GM12872 (cell line): ENCODE data around the gene ABHD8.

Experiments used
- TF ChIP-seq, protein P1 (sequence below): IDR thresholded peaks from 3 replicates; pipeline ENCODE4 v1.5.1; 2011; ENCODE audit warnings: low read depth, mild to moderate bottlenecking, low read length, moderate library complexity; ENCODE audit not compliant: insufficient read depth

The ABHD8 gene

DNA sequence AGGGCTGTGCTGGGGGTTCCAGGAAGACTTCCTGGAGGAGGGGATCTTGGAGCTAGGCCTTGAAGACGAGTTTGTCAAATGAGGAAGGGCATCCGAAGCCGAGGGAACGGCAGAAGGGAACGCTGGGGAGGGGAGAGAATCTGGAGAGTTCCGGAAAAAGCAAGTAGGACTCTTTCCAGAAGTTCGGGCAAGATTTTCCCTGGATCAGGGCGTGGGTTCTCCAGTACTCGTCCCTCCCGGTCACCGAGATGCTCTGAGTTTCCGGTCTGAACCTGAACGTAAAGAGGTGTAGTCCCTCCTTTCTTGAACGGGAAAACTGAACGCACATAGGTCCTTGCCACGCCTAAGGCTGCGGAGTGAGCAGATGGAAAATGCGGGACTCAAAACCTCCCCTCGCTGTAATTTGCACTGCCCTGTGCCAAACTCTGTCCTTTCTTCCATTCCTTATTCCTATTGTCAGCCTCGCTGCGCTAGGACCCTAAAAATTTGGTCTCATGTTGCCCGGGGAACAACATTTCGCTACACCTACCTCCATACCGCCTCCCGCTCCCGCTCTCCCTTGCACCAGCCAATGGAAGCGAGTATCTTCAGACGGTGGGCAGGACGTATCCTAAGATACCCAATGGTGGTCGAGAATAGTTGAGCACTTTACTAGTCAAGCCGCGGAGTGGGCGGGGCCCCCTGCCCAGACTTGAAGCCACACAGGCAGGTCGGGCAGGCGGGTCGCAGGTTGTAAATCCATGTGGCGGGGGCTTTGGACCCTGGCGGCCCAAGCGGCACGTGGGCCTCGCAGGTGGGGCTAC, 33.8 kb upstream of the ABHD8 start, which contains the start of gene GTPBP3:
Gene GTPBP3 (plus strand): TSS at position 682 of the 803 bp plus-strand sequence. CDS start 59 bp downstream, at position 741.
- TF ChIP-seq, protein P1, sequence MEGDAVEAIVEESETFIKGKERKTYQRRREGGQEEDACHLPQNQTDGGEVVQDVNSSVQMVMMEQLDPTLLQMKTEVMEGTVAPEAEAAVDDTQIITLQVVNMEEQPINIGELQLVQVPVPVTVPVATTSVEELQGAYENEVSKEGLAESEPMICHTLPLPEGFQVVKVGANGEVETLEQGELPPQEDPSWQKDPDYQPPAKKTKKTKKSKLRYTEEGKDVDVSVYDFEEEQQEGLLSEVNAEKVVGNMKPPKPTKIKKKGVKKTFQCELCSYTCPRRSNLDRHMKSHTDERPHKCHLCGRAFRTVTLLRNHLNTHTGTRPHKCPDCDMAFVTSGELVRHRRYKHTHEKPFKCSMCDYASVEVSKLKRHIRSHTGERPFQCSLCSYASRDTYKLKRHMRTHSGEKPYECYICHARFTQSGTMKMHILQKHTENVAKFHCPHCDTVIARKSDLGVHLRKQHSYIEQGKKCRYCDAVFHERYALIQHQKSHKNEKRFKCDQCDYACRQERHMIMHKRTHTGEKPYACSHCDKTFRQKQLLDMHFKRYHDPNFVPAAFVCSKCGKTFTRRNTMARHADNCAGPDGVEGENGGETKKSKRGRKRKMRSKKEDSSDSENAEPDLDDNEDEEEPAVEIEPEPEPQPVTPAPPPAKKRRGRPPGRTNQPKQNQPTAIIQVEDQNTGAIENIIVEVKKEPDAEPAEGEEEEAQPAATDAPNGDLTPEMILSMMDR, result no peak

DNA sequence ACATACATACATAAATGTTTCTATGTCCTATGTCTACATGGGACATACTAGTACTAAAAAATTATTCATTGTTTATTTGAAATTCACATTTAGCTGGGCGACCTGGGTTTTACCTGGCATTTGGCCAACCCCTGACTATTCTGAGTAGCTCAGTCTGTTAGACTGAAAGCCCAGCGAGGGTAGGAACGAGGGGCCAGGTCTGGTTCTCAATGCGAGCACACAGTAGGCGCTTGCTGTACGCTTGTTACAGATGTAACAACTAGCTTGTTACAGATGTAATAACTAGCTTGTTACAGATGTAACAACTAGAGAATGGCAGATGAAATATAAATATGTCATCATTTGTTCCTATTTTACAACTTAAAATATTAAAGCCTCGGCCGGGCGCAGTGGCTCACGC, 32.4 kb upstream of the ABHD8 start:
- TF ChIP-seq, protein P1, result no peak

GRCh38 chr19:17334414-17335409, 31.5 kb upstream of the ABHD8 start, which contains the start of gene ANO8:
Gene ANO8, minus strand, starts transcription at chr19:17334855. Its CDS starts 185 bp downstream, at chr19:17334670.
- TF ChIP-seq, protein P1, result no peak

- TF ChIP-seq, protein P1, result no peak
Observed at GRCh38 chr19:17333611-17334413, 30.6 kb upstream of the ABHD8 start.

GRCh38 chr19:17332677-17333581, 29.7 kb upstream of the ABHD8 start:
- TF ChIP-seq, protein P1, result no peak

GRCh38 chr19:17332360-17332676, 29.1 kb upstream of the ABHD8 start:
- TF ChIP-seq, protein P1, result no peak
